ENCODE measurements around the gene SUSD1. TPM values are rescaled to one million over a fixed set of nuclear protein-coding genes. Genes with fewer than 3 reads are reported as not detected.
A peak's percentile ranks its signal among the peaks of the same experiment; 100 is the strongest.

The SUSD1 gene
- total and polyA plus RNA-seq, 2 of the 13 experiments (the other 11 are each of a cell fraction or from before 2014, with no cell fraction given), result 25.9 to 32.3 TPM

DNA sequence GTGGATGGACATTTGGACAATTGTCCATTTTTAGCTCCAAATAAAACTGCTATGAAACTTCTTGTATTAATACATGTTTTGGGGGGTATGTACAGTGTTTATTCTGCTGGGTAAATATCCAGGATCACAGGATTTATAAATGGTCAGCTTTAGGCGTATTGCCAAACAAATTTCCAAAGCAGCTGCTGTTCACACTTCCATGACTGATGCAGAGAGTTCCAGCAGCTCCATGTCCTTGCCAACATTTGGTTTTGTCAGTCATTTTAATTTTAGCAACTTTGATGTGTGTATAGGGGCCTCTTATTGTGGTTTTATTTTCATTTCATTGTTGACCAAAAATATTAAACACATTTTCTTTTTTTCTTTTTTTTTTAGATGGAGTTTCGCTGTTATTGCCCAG lies 9.8 kb upstream of the SUSD1 start:
- H3K4me2 ChIP-seq (ENCODE audit: low read depth, low read length), result no peak overlapping the region
- TF ChIP-seq CENPX (CRISPR knock-in tag; IDR thresholded peaks at IDR 0.05) (no peak), DPF2 (CRISPR knock-in tag; IDR thresholded peaks at IDR 0.05; ENCODE audit: borderline replicate concordance, low read depth) (no peak), ZNF7 (CRISPR knock-in tag; IDR thresholded peaks at IDR 0.05) (peak; percentile 50; the same call in 1 of the 2 replicates)
- DNase-seq (ENCODE audit: low spot score), result no peak
- H3K36me3 ChIP-seq (replicated peaks in 1 of 2; ENCODE audit: control insufficient read depth in 1 of 2, insufficient read depth in 2 of 2, low read length in 2 of 2), result no peaks in the 10 kb centered on the region
- intact Hi-C loops (cut with micrococcal nuclease; ENCODE audit: unreplicated experiment), result no loop called here
- POLR2A ChIA-PET, result no interaction called here
- no peak overlapping the region for H2AFZ ChIP-seq (ENCODE audit: low read length)
- H3K4me1 ChIP-seq (ENCODE audit: insufficient read depth, low read length), result peaks cover 17% of the 10 kb centered on the region
- H3K27ac ChIP-seq (ENCODE audit: extremely low read length, insufficient read depth, low read length), result no peak overlapping the region
- no TSS peak for BruUV-seq (replicated peaks)
- no peak overlapping the region for H3K4me3 ChIP-seq (replicated peaks in 1 of 3; ENCODE audit: insufficient read depth in 1 of 3, low read depth in 2 of 3, low read length in 3 of 3)
- in situ Hi-C loops (cut with HindIII; ENCODE audit: extremely low pct_ligation_motif_present, low pct_unique_long_range_greater_than_20kb), result no loop called here
- H4K20me1 ChIP-seq (ENCODE audit: insufficient read depth, low read length), result no peaks in the 10 kb centered on the region
- CTCF ChIA-PET (ENCODE audit: low intra/inter-chr PET ratio, low total read pairs), result no interaction called here
- 94% methylated on average over 2 of the region's 2 CpGs for WGBS (ENCODE audit: low lambda C conversion rate)
- H3K27me3 ChIP-seq (ENCODE audit: control insufficient read depth in 1 of 2, insufficient read depth in 2 of 2, low read length in 2 of 2), result no peaks in the 10 kb centered on the region
- FAIRE-seq, result no peak
- no peak overlapping the region for H3K9ac ChIP-seq (ENCODE audit: insufficient read depth, low read depth, low read length)
- no peaks in the 10 kb centered on the region for H3K9me3 ChIP-seq (ENCODE audit: low read length)
- no peaks in the 10 kb centered on the region for H3K79me2 ChIP-seq (ENCODE audit: insufficient read depth, low read length)
- no peak for ATAC-seq

DNA sequence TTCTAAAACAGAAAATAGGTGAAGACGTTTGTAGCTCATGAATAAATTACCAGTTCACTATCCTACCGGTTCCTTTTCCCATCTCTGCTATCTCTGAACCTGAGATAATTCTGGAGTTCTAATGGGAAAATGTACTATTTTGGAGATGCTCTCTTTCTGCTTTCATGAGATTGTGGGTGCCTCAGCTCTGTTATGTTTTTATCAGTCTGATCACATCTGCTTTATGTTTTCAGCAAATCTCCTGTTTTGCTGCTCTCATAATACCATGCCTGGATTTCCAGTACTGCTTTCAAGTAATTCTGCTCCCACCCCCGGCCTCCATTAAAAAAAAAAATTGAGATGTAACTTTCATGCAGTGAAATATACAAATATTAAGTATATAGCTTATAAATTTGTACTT lies 9.1 kb upstream of the SUSD1 start:
- POLR2A ChIA-PET, result no interaction called here
- Histone ChIP-seq H3K27ac (ENCODE audit: extremely low read length, insufficient read depth, low read length) (no peak overlapping the region), H4K20me1 (ENCODE audit: insufficient read depth, low read length) (no peaks in the 10 kb centered on the region), H3K36me3 (replicated peaks in 1 of 2; ENCODE audit: control insufficient read depth in 1 of 2, insufficient read depth in 2 of 2, low read length in 2 of 2) (no peaks in the 10 kb centered on the region), H3K4me3 (replicated peaks in 1 of 3; ENCODE audit: insufficient read depth in 1 of 3, low read depth in 2 of 3, low read length in 3 of 3) (no peak overlapping the region), H3K4me2 (ENCODE audit: low read depth, low read length) (no peak overlapping the region), H3K9me3 (ENCODE audit: low read length) (no peaks in the 10 kb centered on the region), H3K79me2 (ENCODE audit: insufficient read depth, low read length) (no peaks in the 10 kb centered on the region), H2AFZ (ENCODE audit: low read length) (no peak overlapping the region), H3K27me3 (ENCODE audit: control insufficient read depth in 1 of 2, insufficient read depth in 2 of 2, low read length in 2 of 2) (no peaks in the 10 kb centered on the region), H3K9ac (ENCODE audit: insufficient read depth, low read depth, low read length) (no peak overlapping the region), H3K4me1 (ENCODE audit: insufficient read depth, low read length) (peaks cover 24% of the 10 kb centered on the region)
- intact Hi-C loops (cut with micrococcal nuclease; ENCODE audit: unreplicated experiment) (no loop called here), in situ Hi-C loops (cut with HindIII; ENCODE audit: extremely low pct_ligation_motif_present, low pct_unique_long_range_greater_than_20kb) (no loop called here)
- FAIRE-seq (no peak), ATAC-seq (no peak), DNase-seq (ENCODE audit: low spot score) (no peak)
- CTCF ChIA-PET (ENCODE audit: low intra/inter-chr PET ratio, low total read pairs), result no interaction called here
- no TSS peak for BruUV-seq (replicated peaks)
- WGBS (ENCODE audit: low lambda C conversion rate), result 80% methylated on average over 3 of the region's 3 CpGs
- TF ChIP-seq JARID2 (CRISPR knock-in tag; IDR thresholded peaks at IDR 0.05; ENCODE audit: insufficient replicate concordance) (no peak), ZNF558 (CRISPR knock-in tag; IDR thresholded peaks at IDR 0.05; ENCODE audit: borderline replicate concordance) (no peak), ZNF766 (CRISPR knock-in tag; IDR thresholded peaks at IDR 0.05; ENCODE audit: borderline replicate concordance) (no peak), NKX3-1 (CRISPR knock-in tag; IDR thresholded peaks at IDR 0.05) (no peak)
- TF ChIP-seq, protein P1, sequence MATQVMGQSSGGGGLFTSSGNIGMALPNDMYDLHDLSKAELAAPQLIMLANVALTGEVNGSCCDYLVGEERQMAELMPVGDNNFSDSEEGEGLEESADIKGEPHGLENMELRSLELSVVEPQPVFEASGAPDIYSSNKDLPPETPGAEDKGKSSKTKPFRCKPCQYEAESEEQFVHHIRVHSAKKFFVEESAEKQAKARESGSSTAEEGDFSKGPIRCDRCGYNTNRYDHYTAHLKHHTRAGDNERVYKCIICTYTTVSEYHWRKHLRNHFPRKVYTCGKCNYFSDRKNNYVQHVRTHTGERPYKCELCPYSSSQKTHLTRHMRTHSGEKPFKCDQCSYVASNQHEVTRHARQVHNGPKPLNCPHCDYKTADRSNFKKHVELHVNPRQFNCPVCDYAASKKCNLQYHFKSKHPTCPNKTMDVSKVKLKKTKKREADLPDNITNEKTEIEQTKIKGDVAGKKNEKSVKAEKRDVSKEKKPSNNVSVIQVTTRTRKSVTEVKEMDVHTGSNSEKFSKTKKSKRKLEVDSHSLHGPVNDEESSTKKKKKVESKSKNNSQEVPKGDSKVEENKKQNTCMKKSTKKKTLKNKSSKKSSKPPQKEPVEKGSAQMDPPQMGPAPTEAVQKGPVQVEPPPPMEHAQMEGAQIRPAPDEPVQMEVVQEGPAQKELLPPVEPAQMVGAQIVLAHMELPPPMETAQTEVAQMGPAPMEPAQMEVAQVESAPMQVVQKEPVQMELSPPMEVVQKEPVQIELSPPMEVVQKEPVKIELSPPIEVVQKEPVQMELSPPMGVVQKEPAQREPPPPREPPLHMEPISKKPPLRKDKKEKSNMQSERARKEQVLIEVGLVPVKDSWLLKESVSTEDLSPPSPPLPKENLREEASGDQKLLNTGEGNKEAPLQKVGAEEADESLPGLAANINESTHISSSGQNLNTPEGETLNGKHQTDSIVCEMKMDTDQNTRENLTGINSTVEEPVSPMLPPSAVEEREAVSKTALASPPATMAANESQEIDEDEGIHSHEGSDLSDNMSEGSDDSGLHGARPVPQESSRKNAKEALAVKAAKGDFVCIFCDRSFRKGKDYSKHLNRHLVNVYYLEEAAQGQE (IDR thresholded peaks at IDR 0.05; ENCODE audit: borderline replicate concordance in 1 of 2, low read depth in 1 of 2, low read length in 2 of 2), result no peak
- TF ChIP-seq, protein P2, sequence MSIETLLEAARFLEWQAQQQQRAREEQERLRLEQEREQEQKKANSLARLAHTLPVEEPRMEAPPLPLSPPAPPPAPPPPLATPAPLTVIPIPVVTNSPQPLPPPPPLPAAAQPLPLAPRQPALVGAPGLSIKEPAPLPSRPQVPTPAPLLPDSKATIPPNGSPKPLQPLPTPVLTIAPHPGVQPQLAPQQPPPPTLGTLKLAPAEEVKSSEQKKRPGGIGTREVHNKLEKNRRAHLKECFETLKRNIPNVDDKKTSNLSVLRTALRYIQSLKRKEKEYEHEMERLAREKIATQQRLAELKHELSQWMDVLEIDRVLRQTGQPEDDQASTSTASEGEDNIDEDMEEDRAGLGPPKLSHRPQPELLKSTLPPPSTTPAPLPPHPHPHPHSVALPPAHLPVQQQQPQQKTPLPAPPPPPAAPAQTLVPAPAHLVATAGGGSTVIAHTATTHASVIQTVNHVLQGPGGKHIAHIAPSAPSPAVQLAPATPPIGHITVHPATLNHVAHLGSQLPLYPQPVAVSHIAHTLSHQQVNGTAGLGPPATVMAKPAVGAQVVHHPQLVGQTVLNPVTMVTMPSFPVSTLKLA (IDR thresholded peaks at IDR 0.05), result no peak
- TF ChIP-seq, protein P3, sequence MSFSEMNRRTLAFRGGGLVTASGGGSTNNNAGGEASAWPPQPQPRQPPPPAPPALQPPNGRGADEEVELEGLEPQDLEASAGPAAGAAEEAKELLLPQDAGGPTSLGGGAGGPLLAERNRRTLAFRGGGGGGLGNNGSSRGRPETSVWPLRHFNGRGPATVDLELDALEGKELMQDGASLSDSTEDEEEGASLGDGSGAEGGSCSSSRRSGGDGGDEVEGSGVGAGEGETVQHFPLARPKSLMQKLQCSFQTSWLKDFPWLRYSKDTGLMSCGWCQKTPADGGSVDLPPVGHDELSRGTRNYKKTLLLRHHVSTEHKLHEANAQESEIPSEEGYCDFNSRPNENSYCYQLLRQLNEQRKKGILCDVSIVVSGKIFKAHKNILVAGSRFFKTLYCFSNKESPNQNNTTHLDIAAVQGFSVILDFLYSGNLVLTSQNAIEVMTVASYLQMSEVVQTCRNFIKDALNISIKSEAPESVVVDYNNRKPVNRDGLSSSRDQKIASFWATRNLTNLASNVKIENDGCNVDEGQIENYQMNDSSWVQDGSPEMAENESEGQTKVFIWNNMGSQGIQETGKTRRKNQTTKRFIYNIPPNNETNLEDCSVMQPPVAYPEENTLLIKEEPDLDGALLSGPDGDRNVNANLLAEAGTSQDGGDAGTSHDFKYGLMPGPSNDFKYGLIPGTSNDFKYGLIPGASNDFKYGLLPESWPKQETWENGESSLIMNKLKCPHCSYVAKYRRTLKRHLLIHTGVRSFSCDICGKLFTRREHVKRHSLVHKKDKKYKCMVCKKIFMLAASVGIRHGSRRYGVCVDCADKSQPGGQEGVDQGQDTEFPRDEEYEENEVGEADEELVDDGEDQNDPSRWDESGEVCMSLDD (CRISPR knock-in tag; IDR thresholded peaks at IDR 0.05; ENCODE audit: borderline replicate concordance), result no peak

Measured in HepG2 (cell line).